Nephron (organoid): ENCODE data around the gene PUS7L.

Experiments
- H3K27ac Mint-ChIP-seq, 3 experiments: 2 replicates each; pipeline ENCODE4 v1.8.0; 2020; ENCODE audit warnings: mixed read lengths in 3 of 3, mild to moderate bottlenecking in 2 of 3, moderate library complexity in 1 of 3
- H3K27me3 Mint-ChIP-seq: 2 replicates; pipeline ENCODE4 v1.8.0; 2021; ENCODE audit warnings: low read depth, mild to moderate bottlenecking, moderate library complexity, mixed read lengths
- H3K36me3 Mint-ChIP-seq: 2 replicates; pipeline ENCODE4 v1.8.0; 2020; ENCODE audit warnings: low read depth, mixed read lengths
- H3K4me1 Mint-ChIP-seq: 2 replicates; pipeline ENCODE4 v1.8.0; 2020; ENCODE audit warnings: mixed read lengths
- H3K4me3 Mint-ChIP-seq, 3 experiments: 2 replicates each; pipeline ENCODE4 v1.8.0; 2020; ENCODE audit warnings: mild to moderate bottlenecking in 3 of 3, mixed read lengths in 3 of 3, moderate library complexity in 2 of 3
- H3K9me3 Mint-ChIP-seq: 2 replicates; pipeline ENCODE4 v1.8.0; 2020; ENCODE audit warnings: mixed read lengths
- TF ChIP-seq, protein P1 (sequence below), 3 experiments: fragments of 200-600 bp; sonication (generic); IDR thresholded peaks; one replicate each; pipeline ENCODE4 v1.5.0; 2021; ENCODE audit warnings: antibody characterized with exemption in 3 of 3; ENCODE audit not compliant: unreplicated experiment in 3 of 3

Gene PUS7L, protein sequence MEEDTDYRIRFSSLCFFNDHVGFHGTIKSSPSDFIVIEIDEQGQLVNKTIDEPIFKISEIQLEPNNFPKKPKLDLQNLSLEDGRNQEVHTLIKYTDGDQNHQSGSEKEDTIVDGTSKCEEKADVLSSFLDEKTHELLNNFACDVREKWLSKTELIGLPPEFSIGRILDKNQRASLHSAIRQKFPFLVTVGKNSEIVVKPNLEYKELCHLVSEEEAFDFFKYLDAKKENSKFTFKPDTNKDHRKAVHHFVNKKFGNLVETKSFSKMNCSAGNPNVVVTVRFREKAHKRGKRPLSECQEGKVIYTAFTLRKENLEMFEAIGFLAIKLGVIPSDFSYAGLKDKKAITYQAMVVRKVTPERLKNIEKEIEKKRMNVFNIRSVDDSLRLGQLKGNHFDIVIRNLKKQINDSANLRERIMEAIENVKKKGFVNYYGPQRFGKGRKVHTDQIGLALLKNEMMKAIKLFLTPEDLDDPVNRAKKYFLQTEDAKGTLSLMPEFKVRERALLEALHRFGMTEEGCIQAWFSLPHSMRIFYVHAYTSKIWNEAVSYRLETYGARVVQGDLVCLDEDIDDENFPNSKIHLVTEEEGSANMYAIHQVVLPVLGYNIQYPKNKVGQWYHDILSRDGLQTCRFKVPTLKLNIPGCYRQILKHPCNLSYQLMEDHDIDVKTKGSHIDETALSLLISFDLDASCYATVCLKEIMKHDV

DNA sequence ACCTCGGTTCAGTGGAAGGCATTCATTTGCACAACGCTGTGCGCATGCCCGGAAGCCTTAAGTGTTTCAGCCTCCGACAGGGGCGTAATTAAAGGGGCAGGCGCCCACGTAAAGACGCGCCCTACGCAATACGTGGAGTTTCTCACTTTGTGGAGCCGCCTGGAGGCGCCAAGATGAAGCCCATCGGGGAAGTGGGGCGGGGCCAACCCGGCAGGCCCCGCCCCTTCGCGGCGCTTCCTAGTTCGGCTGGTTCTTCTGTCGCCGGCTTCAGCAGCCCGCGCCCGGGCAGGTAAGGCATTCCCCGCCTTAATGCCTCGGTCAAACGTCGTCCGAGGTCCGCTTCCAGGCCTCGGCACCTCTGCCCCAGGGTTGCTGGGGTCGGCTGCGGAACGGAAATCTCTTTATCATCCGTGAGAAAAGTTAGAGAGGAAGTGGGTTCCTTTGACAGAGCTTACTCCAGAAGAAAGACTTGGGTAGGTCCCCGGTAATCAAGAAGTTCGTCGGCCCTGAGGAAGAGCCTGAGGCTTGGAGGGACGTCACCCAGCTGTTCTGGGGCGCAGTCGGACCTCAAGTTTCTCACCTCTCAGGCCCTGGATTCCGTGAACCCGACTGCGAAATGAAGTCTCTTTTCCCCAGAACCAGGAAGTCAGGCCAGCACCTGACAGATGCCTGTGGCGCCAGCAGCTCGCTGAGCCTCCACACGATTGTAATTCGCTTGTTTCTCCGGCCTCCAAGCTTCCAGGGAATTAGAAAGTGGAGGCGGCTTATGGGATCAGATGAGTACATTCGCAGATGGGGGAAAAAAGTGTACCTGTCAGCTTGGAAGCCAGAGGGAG, at the start of gene PUS7L, which contains the start of gene IRAK4:
PUS7L (minus strand) TSS at position 63 of the 836 bp plus-strand sequence. CDS start 3,545 bp downstream, outside the sequence.
IRAK4 (plus strand) TSS at position 224 of the 836 bp plus-strand sequence. CDS start 9,161 bp downstream, outside the sequence.
- H3K36me3 Mint-ChIP-seq: peaks cover 7% of the 10 kb centered on the region
- no peaks in the 10 kb centered on the region for H3K9me3 Mint-ChIP-seq
- H3K27me3 Mint-ChIP-seq: no peaks in the 10 kb centered on the region
- H3K4me1 Mint-ChIP-seq: peaks cover 9% of the 10 kb centered on the region
- TF ChIP-seq, protein P1, sequence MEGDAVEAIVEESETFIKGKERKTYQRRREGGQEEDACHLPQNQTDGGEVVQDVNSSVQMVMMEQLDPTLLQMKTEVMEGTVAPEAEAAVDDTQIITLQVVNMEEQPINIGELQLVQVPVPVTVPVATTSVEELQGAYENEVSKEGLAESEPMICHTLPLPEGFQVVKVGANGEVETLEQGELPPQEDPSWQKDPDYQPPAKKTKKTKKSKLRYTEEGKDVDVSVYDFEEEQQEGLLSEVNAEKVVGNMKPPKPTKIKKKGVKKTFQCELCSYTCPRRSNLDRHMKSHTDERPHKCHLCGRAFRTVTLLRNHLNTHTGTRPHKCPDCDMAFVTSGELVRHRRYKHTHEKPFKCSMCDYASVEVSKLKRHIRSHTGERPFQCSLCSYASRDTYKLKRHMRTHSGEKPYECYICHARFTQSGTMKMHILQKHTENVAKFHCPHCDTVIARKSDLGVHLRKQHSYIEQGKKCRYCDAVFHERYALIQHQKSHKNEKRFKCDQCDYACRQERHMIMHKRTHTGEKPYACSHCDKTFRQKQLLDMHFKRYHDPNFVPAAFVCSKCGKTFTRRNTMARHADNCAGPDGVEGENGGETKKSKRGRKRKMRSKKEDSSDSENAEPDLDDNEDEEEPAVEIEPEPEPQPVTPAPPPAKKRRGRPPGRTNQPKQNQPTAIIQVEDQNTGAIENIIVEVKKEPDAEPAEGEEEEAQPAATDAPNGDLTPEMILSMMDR (IDR thresholded peaks at IDR 0.05; ENCODE audit: unreplicated experiment in 3 of 3): peak in 2 of 3 experiments; percentile 13 to 25
- peak within 1 kb of the TSS; percentile 0 to 86 (median 85) for H3K27ac Mint-ChIP-seq
- H3K4me3 Mint-ChIP-seq: peak within 1 kb of the TSS; percentile 82 to 90 (median 86)

- peaks cover 6% of the 10 kb centered on the region for H3K36me3 Mint-ChIP-seq
- H3K4me3 Mint-ChIP-seq: peak overlapping the region; percentile 97 to 99 (median 99)
- peaks cover 34% of the 10 kb centered on the region for H3K4me1 Mint-ChIP-seq
- TF ChIP-seq, protein P1 (IDR thresholded peaks at IDR 0.05; ENCODE audit: unreplicated experiment in 3 of 3): no peak
- H3K27ac Mint-ChIP-seq: peak overlapping the region; percentile 99 to 100 (median 99)
- no peaks in the 10 kb centered on the region for H3K27me3 Mint-ChIP-seq
- no peaks in the 10 kb centered on the region for H3K9me3 Mint-ChIP-seq
Measured at GRCh38 chr12:43807386-43807785, 48.8 kb upstream of the PUS7L start.

GRCh38 chr12:43806737-43807072, 48.1 kb upstream of the PUS7L start:
- Mint-ChIP-seq H3K27me3 (no peaks in the 10 kb centered on the region), H3K4me1 (peaks cover 34% of the 10 kb centered on the region), H3K9me3 (no peaks in the 10 kb centered on the region), H3K36me3 (peaks cover 10% of the 10 kb centered on the region), H3K4me3 (peak overlapping the region; percentile 97 to 99 (median 99)), H3K27ac (peak overlapping the region; percentile 99 to 100 (median 99))
- TF ChIP-seq, protein P1 (IDR thresholded peaks at IDR 0.05; ENCODE audit: unreplicated experiment in 3 of 3): no peak

GRCh38 chr12:43805860-43806736, 47.5 kb upstream of the PUS7L start, which contains the start of gene TWF1:
Gene TWF1 (minus strand): TSS chr12:43806317. CDS start chr12:43806245, 72 bp downstream.
- Mint-ChIP-seq H3K36me3 (peaks cover 12% of the 10 kb centered on the region), H3K4me1 (peaks cover 34% of the 10 kb centered on the region), H3K4me3 (peak within 1 kb of the TSS; percentile 97 to 99 (median 99)), H3K27me3 (no peaks in the 10 kb centered on the region), H3K27ac (peak within 1 kb of the TSS; percentile 99 to 100 (median 99)), H3K9me3 (no peaks in the 10 kb centered on the region)
- TF ChIP-seq, protein P1 (IDR thresholded peaks at IDR 0.05; ENCODE audit: unreplicated experiment in 3 of 3): peak; percentile 19 to 39 (median 36)
